Right lobe of liver (tissue), 4 donors: ENCODE results near the gene CYB5D1.

ENCODE experiments used
- CTCF ChIP-seq, 4 donors: fragments of 200-600 bp in 3 of 4; fragments of 450-650 bp in 1 of 4; IDR thresholded peaks; one replicate each; pipeline versions ENCODE4 v1.5.1 to v1.8.0; 2016 to 2022; ENCODE audit warnings: antibody characterized with exemption in 4 of 4, mild to moderate bottlenecking in 2 of 4
- POLR2A ChIP-seq: fragments of 450-650 bp; IDR thresholded peaks from one replicate; pipeline ENCODE4 v1.6.1; 2017; ENCODE audit warnings: antibody characterized with exemption, mild to moderate bottlenecking
- donor health status: DM: no; HTN: no; CAD: no.
- donor health status: DM: no; HTN: no; CAD: no.
- donor health status: DM: no; HTN: yes; CAD: no.

DNA sequence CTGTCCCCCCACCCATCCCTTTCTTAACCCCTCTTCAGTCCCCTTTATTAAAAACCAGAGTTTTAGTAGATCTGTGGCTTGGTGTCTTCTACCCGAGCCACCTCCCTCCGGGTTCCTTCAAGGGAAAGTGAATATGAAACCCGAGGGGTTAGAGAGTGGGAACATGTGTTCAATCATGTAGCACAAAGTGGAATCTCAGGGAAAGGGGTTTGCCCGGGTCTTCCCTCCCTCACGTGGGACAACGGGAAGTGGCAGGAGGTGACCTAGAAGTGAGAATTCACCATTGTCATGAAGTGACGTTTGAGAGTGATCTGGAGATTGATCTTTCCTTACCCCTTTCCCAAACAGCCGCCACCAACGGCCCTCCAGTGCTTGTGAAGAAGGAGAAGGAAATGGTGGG lies 53.3 kb downstream of the CYB5D1 start:
- TF ChIP-seq CTCF (IDR thresholded peaks at IDR 0.05) (no peak), POLR2A (no peak)
